ENCODE measurements around the gene WNK2.

GRCh38 chr9:93307468-93308157 is 123.7 kb downstream of the WNK2 start:
- TF ChIP-seq CTCF (IDR thresholded peaks at IDR 0.05; ENCODE audit: insufficient read depth, low read length) (no peak), SPI1 (IDR thresholded peaks at IDR 0.05; ENCODE audit: borderline replicate concordance, low read depth) (no peak)

All from HL-60 (cell line).